Effector memory CD8-positive, alpha-beta T cell (primary cell): ENCODE data around the gene CDH23.

ENCODE experiments used
- ATAC-seq: fragments of 150-1000 bp; cut with Tn5 transposase; replicated peaks from 2 replicates; pipeline ENCODE4 v1.10.0; 2021; ENCODE audit warnings: mild to moderate bottlenecking, moderate library complexity
- DNase-seq, 3 experiments: peaks; one replicate each; pipeline ENCODE4 v3.0.0; 2021
- H3K27ac Mint-ChIP-seq, 2 donors: one replicate each; pipeline ENCODE4 v1.8.0; 2022; ENCODE audit warnings: mild to moderate bottlenecking in 2 of 2, mixed read lengths in 2 of 2, moderate library complexity in 2 of 2
- H3K27me3 Mint-ChIP-seq, 2 donors: one replicate each; pipeline ENCODE4 v1.8.0; 2022; ENCODE audit warnings: mixed read lengths in 2 of 2
- H3K36me3 Mint-ChIP-seq: one replicate; pipeline ENCODE4 v1.8.0; 2022; ENCODE audit warnings: mild to moderate bottlenecking, moderate library complexity, mixed read lengths; ENCODE audit not compliant: insufficient read depth
- H3K4me1 Mint-ChIP-seq, 2 donors: one replicate each; pipeline ENCODE4 v1.8.0; 2022; ENCODE audit warnings: low read depth in 2 of 2, mixed read lengths in 2 of 2
- H3K4me3 Mint-ChIP-seq, 2 donors: one replicate each; pipeline ENCODE4 v1.8.0; 2022; ENCODE audit warnings: mild to moderate bottlenecking in 2 of 2, mixed read lengths in 2 of 2, moderate library complexity in 2 of 2
- H3K9me3 Mint-ChIP-seq, 2 donors: one replicate each; pipeline ENCODE4 v1.8.0; 2022; ENCODE audit warnings: mixed read lengths in 2 of 2

Gene CDH23

DNA sequence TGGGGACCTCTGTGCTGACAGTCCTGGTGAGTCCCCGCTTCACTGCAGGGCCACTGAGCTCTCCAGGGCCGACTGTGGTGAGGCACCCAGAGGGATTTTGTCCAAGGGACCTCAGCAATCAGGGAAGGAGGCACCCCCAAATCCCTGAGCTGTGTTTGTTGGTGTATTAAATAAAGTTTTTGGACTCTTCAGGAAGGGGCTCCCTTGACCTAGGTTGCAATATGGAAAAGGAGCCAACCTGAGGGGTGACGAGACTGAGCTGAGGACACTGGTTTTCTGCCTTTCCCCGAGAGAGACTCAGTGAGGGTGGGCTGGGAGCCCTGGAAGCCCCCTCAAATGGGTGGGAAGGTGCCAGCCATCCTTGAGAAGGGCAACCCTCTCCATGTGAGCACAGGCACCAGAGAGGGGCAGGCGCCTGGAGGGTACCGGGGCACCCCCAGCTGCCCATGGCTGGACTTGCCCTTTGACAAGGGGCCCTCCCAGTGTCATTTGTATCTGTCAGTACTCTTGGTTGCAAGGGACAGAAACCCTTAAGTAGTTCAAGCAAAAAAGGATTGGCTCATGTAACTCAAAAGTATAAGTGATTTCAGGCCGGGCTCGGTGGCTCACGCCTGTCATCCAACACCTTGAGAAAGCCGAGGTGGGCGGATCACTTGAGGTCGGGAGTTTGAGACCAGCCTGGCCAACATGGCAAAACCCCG, 250.0 kb downstream of the CDH23 start:
- no peak overlapping the region for H3K4me3 Mint-ChIP-seq
- H3K27ac Mint-ChIP-seq: no peak overlapping the region
- DNase-seq (no peak), ATAC-seq (no peak)
- H3K9me3 Mint-ChIP-seq: no peaks in the 10 kb centered on the region
- H3K4me1 Mint-ChIP-seq: peaks cover 0 to 3% of the 10 kb centered on the region in 2 donors
- H3K36me3 Mint-ChIP-seq: no peaks in the 10 kb centered on the region
- H3K27me3 Mint-ChIP-seq: peaks cover 6 to 16% of the 10 kb centered on the region in 2 donors

DNA sequence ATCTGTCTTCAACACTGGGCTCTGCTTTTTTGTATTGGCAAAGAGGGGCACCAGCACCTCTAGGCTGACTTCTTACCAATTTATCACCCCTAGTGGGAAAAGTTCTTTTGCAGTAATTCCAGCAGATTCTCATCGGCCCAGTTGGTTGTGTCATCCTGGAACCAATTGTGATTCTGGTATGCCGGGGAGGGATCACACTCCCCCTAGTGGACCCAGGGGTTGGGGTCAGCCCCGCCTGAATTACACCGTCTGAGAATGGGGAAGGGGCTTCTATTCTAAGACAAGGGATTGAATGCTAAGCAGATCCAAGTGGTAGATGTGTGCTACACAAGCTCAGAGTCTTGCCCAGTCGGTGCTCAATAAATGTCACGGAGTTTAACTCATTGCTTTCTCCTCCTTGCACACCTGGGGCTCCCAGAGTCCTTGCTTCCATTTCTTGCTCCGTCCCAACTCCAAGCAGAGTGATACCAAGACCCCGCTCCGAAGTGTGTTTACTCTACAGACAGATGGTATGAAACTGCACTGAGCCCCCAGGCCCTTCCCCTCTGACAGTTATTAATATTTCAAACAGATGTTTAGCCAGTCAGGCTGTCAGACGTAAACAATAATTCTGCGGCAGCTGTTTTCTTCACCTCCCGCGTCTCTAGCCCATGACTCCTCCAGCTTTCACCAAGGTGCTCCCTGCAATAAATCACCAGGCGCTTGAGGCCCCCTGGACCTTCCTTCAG, 251.0 kb downstream of the CDH23 start:
- no peak for DNase-seq
- Mint-ChIP-seq H3K4me3 (no peak overlapping the region), H3K36me3 (no peaks in the 10 kb centered on the region), H3K4me1 (peaks cover 0 to 3% of the 10 kb centered on the region in 2 donors), H3K9me3 (no peaks in the 10 kb centered on the region), H3K27ac (no peak overlapping the region), H3K27me3 (peaks cover 6 to 16% of the 10 kb centered on the region in 2 donors)
- ATAC-seq: no peak

DNA sequence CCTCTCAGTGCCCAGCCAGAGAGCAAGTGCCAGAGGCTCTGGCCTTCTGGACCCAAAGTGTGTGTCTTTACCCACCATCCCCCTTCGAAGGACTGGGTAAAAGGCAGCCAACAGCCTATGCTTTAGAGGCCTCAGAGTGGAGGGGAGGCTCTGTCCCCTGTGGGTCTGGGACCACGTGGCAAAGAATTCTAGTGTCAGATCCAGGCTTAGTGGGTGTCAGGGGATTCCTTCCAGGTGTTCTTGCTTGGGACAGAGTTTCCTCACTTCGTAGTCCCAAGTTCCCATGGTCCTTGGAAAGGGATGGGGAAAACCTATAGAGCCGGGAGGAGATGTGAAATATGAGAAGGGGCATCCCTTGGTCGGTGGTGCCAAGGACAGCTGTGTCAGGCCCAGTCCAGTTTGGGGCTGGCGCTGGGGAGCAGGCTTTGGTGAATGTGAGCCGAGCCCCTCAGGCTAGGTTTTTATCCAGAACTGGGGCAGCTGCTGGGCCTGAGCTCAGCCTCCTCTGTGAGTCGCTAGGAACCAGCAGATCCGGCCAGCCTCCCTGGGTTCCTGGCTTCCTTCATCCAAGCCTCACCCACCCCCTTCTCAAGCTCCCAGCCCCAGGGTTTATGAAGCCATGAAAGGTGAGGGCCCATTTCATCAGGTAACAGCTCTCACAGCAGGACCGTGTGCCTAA, 251.7 kb downstream of the CDH23 start:
- Mint-ChIP-seq H3K9me3 (no peaks in the 10 kb centered on the region), H3K4me1 (peaks cover 0 to 3% of the 10 kb centered on the region in 2 donors), H3K36me3 (no peaks in the 10 kb centered on the region), H3K27ac (no peak overlapping the region), H3K27me3 (peaks cover 4 to 12% of the 10 kb centered on the region in 2 donors), H3K4me3 (no peak overlapping the region)
- ATAC-seq: no peak
- no peak for DNase-seq

DNA sequence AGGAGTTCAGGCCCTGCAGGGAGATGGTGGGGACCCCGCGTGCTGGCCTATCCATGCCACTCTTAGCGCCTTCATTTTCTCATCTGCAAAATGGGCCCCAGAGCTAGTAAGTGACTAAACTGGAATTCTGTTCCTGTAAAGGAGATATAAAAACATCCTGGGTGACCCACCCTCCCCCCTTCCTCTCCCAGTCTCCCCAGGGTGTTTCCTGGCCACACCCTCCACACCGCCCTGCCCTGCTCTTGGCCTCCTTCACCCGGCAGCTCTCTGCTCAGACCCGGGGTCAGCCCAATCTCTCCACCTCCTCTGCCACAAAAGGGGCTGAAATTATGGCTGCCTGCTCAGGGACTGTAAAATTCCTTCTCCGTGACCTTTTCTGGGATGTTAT, 252.2 kb downstream of the CDH23 start:
- DNase-seq: no peak
- no peak overlapping the region for H3K4me3 Mint-ChIP-seq
- peak overlapping the region in 1 of 2 donors; percentile 39 for H3K27ac Mint-ChIP-seq
- H3K9me3 Mint-ChIP-seq: no peaks in the 10 kb centered on the region
- peaks cover 0 to 3% of the 10 kb centered on the region in 2 donors for H3K4me1 Mint-ChIP-seq
- H3K36me3 Mint-ChIP-seq: no peaks in the 10 kb centered on the region
- peaks cover 0 to 9% of the 10 kb centered on the region in 2 donors for H3K27me3 Mint-ChIP-seq
- ATAC-seq: no peak

DNA sequence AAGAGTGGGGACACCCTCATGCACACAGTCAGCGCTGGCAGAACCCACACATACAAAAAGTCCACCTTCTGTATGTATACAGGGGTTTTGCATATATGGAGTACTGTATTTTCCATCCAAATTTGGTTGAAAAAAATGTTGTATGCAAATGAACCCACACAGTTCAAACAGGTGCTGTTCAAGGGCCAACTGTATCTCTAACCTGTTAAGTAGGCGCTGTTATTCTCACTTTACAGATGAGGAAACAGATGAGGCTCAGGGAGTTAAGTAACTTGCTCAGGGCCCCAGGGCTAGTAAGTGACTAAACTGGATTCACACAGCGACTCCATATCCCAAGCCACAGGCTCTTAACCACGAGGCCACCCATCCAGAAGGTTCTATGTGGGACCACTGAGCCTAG, 252.9 kb downstream of the CDH23 start:
- Mint-ChIP-seq H3K9me3 (no peaks in the 10 kb centered on the region), H3K27me3 (peaks cover 0 to 9% of the 10 kb centered on the region in 2 donors), H3K36me3 (no peaks in the 10 kb centered on the region), H3K4me1 (peaks cover 0 to 3% of the 10 kb centered on the region in 2 donors), H3K27ac (no peak overlapping the region), H3K4me3 (no peak overlapping the region)
- DNase-seq (no peak), ATAC-seq (no peak)

DNA sequence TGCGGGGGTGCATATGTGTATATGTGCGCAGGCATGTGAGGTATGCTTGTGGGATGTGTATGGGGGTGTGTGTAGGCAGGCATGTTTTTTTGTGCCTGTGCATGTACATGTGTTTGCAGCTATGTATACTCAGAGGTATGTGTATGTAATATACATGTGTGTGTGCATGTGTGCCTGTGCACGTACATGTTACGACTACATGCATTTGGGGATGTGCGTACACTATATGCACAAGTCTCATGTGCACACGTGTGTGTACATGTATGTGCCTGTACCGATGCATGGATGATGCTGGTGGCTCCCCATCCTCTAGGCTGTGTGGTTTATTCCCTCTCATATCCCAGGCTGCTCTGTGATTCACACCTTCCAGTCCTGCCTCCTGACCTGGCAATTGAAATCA, 253.7 kb downstream of the CDH23 start:
- Mint-ChIP-seq H3K27ac (no peak overlapping the region), H3K9me3 (no peaks in the 10 kb centered on the region), H3K36me3 (no peaks in the 10 kb centered on the region), H3K4me1 (peaks cover 0 to 3% of the 10 kb centered on the region in 2 donors), H3K27me3 (peaks cover 0 to 7% of the 10 kb centered on the region in 2 donors), H3K4me3 (no peak overlapping the region)
- DNase-seq (no peak), ATAC-seq (no peak)

DNA sequence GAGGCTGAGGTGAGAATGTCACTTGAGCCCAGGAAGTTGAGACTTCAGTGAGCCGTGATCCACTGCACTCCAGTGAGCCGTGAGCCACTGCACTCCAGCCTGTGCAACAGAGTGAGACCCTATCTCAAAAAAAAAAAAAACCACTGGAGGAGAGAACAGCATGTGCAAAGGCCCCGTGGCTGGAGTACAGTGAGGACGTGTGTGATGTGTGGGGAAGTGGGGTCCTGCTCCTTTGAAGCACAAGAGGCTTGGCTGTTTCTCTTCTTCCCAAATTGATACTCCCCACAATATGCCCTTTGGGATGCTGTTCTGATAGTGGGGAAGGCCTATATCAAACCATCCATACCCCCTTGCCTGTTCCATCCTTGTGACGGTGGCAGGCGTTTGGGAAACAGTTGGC, 254.7 kb downstream of the CDH23 start:
- DNase-seq: no peak
- Mint-ChIP-seq H3K27me3 (no peaks in the 10 kb centered on the region), H3K27ac (no peak overlapping the region), H3K4me1 (peaks cover 0 to 3% of the 10 kb centered on the region in 2 donors), H3K36me3 (no peaks in the 10 kb centered on the region), H3K4me3 (no peak overlapping the region), H3K9me3 (no peaks in the 10 kb centered on the region)
- ATAC-seq: no peak

DNA sequence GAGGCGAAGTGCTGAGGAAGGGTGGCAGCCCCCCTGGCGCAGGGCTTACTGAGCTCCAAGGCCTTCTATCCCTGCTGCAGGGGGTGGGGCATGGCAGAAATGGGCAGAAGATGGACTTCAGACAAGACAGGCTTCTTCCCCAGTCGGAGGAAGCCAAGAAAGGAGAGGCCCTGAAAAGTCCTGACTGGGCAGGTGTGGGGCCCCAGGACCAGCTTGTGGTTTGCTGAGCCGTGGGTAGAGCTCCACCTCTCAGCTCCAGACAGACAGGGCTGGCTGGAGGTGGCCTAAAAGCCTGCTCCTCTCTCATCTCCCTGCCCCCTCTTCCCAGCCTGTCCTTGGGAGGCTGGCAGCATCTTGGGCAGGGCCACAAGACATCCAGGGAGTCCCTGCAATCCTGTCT, 255.2 kb downstream of the CDH23 start:
- ATAC-seq (no peak), DNase-seq (no peak)
- no peaks in the 10 kb centered on the region for H3K9me3 Mint-ChIP-seq
- H3K36me3 Mint-ChIP-seq: no peaks in the 10 kb centered on the region
- H3K27me3 Mint-ChIP-seq: no peaks in the 10 kb centered on the region
- no peak overlapping the region for H3K27ac Mint-ChIP-seq
- peaks cover 0 to 3% of the 10 kb centered on the region in 2 donors for H3K4me1 Mint-ChIP-seq
- no peak overlapping the region for H3K4me3 Mint-ChIP-seq

DNA sequence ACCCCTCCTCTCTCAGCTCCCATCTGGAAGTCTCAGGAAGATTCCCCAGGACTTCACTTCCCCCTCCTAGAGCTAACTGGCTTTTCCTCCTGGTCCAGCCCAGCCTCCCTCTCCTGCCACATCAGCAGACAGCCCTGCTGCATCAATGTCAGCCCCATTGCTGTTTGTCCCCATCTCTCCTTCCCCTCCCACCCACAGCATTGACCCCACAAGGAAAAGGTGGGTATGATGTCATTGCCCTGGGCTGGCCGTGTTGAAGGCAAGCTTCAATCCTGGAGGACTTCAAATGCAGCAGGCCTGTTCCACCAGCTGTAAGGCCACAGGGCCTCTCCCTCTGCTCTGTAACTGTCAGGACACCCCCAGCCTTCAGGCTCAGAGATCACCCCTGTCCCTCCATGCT, 256.3 kb downstream of the CDH23 start:
- peak overlapping the region; percentile 19 to 65 for H3K27ac Mint-ChIP-seq
- ATAC-seq: no peak
- peaks cover 0 to 3% of the 10 kb centered on the region in 2 donors for H3K4me1 Mint-ChIP-seq

DNA sequence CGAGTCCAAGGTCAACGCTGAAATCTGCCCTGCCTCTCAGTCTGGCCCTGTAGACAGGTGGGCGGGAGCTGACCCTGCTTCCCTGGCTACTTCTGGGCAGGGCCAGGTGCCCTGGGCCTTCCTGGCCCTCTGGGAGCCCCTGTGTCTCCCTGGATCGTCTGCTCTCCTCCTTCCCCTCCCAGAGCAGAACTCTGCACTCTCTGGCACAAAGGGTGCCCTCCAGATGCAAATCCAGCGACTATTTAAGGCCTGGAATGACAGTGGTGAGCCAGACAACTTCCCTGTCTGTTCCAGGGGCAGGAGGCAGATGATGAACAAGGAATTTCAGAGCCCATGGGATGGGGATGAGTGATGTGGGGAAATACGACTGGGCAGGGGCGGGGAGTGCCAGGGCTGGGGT, 259.5 kb downstream of the CDH23 start:
- Mint-ChIP-seq H3K36me3 (no peaks in the 10 kb centered on the region), H3K9me3 (no peaks in the 10 kb centered on the region), H3K4me1 (no peaks in the 10 kb centered on the region)

More for the DNA sequence above, 256.3 kb downstream of the CDH23 start:
- no peak overlapping the region for H3K4me3 Mint-ChIP-seq
- H3K27me3 Mint-ChIP-seq: no peaks in the 10 kb centered on the region
- no peak for DNase-seq
- no peaks in the 10 kb centered on the region for H3K36me3 Mint-ChIP-seq
- H3K9me3 Mint-ChIP-seq: no peaks in the 10 kb centered on the region

DNA sequence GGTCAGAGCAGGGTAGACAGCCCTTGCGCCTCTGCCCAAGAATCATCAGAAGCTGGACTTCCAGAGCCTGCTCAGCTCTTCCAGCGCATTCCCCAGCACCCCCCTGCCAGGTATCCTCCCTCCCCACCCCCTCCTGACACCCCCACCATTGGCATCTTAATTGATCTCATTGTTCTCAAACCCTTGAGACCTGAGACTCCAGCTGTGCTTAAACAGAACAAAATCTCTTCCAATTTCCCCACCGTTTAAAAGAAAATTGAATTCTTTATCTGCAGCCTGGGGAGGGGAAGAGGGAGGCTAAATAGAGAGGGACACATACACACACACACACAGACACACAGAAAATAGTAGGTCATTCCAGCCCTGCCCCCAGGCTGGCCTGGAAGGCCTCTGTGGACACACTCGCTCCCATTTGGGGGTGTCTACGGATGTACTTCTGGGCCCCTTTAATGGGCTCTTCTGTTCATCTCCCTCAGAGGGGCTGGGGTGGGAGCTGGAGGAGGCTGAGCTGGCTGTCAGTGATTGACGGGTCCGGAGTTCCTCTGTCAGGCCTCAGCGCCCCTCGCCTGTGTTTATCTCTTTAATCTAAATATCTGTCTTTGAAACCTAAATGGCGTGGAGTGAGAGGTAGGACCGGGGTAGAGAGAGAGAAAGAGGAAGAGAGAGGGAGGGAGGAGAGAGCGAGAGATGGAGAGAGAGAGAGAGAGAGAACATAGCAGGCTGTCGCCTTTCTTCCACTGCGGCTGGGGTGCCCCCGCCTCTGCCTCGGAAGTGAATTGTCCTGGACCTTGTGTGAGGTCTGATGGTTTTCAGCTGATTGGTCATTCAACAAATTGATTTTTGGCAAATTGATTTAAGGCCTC, 261.1 kb downstream of the CDH23 start:
- H3K4me1 Mint-ChIP-seq: no peaks in the 10 kb centered on the region
- no peak for ATAC-seq
- no peak overlapping the region for H3K4me3 Mint-ChIP-seq
- H3K9me3 Mint-ChIP-seq: no peaks in the 10 kb centered on the region
- DNase-seq: no peak
- H3K27me3 Mint-ChIP-seq: peaks cover 4 to 7% of the 10 kb centered on the region in 2 donors
- H3K27ac Mint-ChIP-seq: no peak overlapping the region
- H3K36me3 Mint-ChIP-seq: no peaks in the 10 kb centered on the region

More for the DNA sequence above, 259.5 kb downstream of the CDH23 start:
- Mint-ChIP-seq H3K27ac (no peak overlapping the region), H3K27me3 (no peaks in the 10 kb centered on the region), H3K4me3 (no peak overlapping the region)
- ATAC-seq (no peak), DNase-seq (no peak)

DNA sequence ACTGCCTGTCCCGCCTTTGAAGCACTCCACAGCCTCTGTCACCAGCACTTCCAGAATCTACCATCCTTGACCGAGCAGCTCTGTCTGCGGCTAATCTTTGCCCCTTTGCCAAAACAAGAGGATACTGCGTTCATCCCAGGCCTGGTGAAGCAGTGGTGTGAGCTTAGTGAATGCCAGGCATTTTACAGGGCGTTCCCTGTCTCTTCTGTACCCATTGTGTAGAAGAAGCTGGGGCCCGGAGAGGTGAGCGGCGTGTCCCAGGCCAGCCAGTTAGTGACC, 261.7 kb downstream of the CDH23 start:
- Mint-ChIP-seq H3K4me3 (no peak overlapping the region), H3K27me3 (peaks cover 10 to 12% of the 10 kb centered on the region in 2 donors), H3K36me3 (no peaks in the 10 kb centered on the region), H3K27ac (no peak overlapping the region), H3K4me1 (no peaks in the 10 kb centered on the region), H3K9me3 (no peaks in the 10 kb centered on the region)
- ATAC-seq (no peak), DNase-seq (no peak)

DNA sequence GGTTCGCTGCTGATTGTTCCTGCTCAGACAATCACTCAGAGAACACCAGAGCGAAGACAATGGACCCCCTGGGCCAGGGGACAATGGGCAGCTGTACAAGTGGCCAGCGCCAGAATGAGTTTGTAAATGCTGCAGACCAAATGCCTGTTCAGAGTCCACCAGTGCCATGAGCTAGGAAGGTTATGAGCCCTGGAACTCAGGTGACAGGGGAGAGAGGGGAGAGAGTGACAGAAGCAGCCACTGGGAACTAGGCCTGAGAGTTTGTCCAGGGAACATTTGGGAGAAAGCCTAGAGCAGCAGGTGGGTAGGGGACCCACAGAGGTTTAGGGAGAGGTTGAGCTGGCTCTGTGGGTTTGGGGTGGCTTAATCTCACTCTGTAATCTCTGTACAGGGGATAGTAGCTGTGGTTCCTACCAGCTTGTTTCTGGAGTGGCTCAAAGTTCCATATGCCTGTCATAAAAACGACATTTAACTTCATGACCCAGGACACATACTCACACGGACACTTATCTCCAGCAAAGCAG, 262.5 kb downstream of the CDH23 start:
- Mint-ChIP-seq H3K27me3 (peaks cover 11 to 16% of the 10 kb centered on the region in 2 donors), H3K4me1 (no peaks in the 10 kb centered on the region), H3K9me3 (no peaks in the 10 kb centered on the region), H3K36me3 (no peaks in the 10 kb centered on the region), H3K27ac (peak overlapping the region in 1 of 2 donors; percentile 73), H3K4me3 (no peak overlapping the region)
- ATAC-seq: no peak
- DNase-seq: no peak
